OCI-LY7 (cell line): ENCODE measurements around the gene SECISBP2.

Source experiments
- EZH2phosphoT487 ChIP-seq: fragments of 200-600 bp; sonication (generic); IDR thresholded peaks from 2 replicates; pipeline ENCODE4 v1.6.1; 2018; ENCODE audit warnings: low read depth, borderline replicate concordance, mild to moderate bottlenecking, mixed run types, antibody characterized with exemption, low read length, moderate library complexity, mixed read lengths
- TF ChIP-seq, protein P1 (sequence below): fragments of 200-600 bp; sonication (generic); conservative IDR thresholded peaks from 2 replicates; pipeline ENCODE4 v1.5.1; 2014; ENCODE audit warnings: mild to moderate bottlenecking, antibody characterized with exemption, low read length, moderate library complexity, mixed read lengths

DNA sequence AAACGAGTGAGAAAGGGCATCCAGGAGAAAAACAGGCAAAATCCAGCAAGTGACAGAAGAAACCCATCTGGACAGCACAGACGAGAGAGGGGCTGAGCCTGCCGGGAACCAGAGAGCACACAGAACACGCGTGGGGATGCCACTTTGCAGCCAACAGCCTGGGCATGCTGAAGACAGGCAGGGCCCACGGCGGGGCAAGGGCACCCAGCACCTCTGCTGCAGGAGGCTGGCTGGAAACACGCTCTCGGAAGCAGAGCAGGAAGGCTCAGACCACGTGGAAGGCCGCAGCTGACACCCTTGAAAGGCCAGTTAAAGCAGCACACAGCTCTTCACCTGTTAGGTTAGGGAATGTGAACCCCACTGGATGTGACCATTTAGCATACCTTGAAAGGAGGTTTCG lies 76.1 kb downstream of the SECISBP2 start:
- TF ChIP-seq, protein P1, sequence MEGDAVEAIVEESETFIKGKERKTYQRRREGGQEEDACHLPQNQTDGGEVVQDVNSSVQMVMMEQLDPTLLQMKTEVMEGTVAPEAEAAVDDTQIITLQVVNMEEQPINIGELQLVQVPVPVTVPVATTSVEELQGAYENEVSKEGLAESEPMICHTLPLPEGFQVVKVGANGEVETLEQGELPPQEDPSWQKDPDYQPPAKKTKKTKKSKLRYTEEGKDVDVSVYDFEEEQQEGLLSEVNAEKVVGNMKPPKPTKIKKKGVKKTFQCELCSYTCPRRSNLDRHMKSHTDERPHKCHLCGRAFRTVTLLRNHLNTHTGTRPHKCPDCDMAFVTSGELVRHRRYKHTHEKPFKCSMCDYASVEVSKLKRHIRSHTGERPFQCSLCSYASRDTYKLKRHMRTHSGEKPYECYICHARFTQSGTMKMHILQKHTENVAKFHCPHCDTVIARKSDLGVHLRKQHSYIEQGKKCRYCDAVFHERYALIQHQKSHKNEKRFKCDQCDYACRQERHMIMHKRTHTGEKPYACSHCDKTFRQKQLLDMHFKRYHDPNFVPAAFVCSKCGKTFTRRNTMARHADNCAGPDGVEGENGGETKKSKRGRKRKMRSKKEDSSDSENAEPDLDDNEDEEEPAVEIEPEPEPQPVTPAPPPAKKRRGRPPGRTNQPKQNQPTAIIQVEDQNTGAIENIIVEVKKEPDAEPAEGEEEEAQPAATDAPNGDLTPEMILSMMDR, result no peak
- TF ChIP-seq EZH2phosphoT487, result no peak
